GM12872 (cell line): ENCODE measurements around the gene FABP6.

Source experiments
- CTCF ChIP-seq: IDR thresholded peaks from 3 replicates; pipeline ENCODE4 v1.5.1; 2011; ENCODE audit warnings: low read depth, mild to moderate bottlenecking, low read length, moderate library complexity; ENCODE audit not compliant: insufficient read depth

FABP6 gene

GRCh38 chr5:160188141-160189015 is 40.9 kb upstream of the FABP6 start:
- TF ChIP-seq CTCF, result no peak

- TF ChIP-seq CTCF, result no peak
Observed at GRCh38 chr5:160192424-160192823, 36.9 kb upstream of the FABP6 start.

- TF ChIP-seq CTCF, result no peak
Observed at GRCh38 chr5:160197341-160198144, 31.8 kb upstream of the FABP6 start.

GRCh38 chr5:160198146-160198545 is 31.2 kb upstream of the FABP6 start:
- TF ChIP-seq CTCF, result no peak

DNA sequence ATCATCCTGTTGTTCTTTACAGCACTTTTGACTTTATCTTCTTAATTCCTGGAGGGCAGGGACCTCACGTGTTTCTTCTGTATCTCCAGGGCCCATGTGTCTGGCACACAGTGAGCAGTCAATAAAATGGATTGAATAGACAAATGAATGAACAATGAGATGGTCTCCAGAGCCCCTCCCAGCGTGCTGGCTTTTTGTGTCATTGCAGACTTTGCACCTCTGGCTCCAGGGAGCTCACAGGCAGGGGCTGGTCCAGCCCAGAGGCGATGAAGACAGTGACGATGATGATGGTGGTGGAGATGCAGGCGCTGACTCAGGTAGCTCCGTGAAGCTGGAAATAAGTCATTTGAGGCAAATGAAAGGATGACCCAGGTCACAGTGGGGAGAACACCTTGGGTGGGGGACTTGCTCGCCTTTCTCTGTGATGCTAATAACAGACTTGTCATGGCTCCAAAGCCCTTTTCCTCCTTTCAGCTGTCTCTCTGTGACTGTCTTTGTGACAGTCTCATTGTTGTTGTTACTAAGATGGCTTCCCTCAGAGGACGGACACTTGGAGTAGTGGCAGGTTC is 30.4 kb upstream of the FABP6 start:
- TF ChIP-seq CTCF, result no peak

DNA sequence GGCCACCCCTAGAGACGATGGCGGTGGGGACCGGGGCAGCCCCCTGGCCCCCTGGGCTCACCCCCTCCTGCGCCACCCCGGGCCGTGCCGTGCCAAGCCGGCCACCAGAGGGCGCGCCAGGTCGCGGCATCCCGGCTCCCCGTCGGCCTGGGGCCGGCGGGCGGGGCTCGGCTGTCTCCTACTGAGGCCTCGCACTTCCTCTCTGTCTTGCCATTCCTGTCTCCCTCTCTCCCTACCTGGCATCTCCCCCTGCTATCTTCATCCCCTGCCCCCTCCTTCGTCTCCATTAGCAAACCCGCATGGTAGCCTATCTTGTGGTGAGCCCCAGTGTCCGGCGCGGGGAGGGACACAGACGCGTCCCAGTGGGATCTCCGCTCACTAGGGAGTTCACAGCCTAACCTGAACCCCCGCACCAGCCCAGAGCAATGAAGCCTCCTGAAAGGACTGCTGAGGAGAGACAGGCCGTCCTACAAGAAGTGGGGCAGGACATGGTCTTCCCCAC is 29.8 kb upstream of the FABP6 start:
- TF ChIP-seq CTCF, result peak; percentile 77

DNA sequence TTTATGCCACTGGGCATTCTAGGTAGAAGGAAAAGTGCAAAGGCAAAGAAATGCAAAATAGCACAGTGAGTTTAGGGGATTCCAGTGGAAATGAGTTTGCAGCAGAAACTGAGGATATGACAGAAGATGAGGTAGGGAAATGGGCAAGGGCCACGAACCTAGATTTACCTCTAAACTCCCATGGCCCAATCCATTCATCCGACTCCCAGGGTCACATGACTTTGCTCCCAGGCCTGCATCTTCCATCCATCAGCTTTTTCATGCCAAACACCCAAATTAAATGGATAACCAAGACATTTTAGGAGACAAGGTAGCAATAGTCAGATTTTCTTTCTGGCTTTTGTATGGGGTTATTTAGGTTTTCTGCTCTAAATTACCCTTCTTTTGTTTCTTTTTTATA is 22.2 kb upstream of the FABP6 start:
- no peak for TF ChIP-seq CTCF
